A673 (cell line): ENCODE measurements around the gene PFN3. TPM values are rescaled to one million over a fixed set of nuclear protein-coding genes. Genes with fewer than 3 reads are reported as not detected.

Experiments used
- BruUV-seq: library from RNA; stranded (reverse); fragments of 400-500 nt; replicated peaks from 2 replicates; lab custom pipeline; 2021; lab: Mats Ljungman, UMichigan
- CTCF ChIA-PET: fragments of 300-600 bp; sonication (Branson Sonifier 250); formaldehyde crosslinking; loops from one replicate; lab custom pipeline; 2022; ENCODE audit warnings: antibody characterized with exemption; lab: Charles Lee
- POLR2A ChIA-PET: fragments of 300-600 bp; sonication (Branson Sonifier 250); formaldehyde crosslinking; loops from one replicate; lab custom pipeline; 2022; ENCODE audit warnings: antibody characterized with exemption; ENCODE audit not compliant: low non-redundant PET; lab: Charles Lee
- DNase-seq: peaks from one replicate; pipeline ENCODE4 v3.0.0-alpha.2; 2015; ENCODE audit warnings: low spot score
- H3K27ac ChIP-seq: fragments of 200-600 bp; sonication (generic); 2 replicates; pipeline ENCODE4 v1.5.1; 2016; ENCODE audit warnings: mixed run types, low read depth, mild to moderate bottlenecking, mixed read lengths, antibody characterized with exemption, low read length; ENCODE audit not compliant: poor library complexity, severe bottlenecking
- H3K27me3 ChIP-seq: fragments of 200-600 bp; sonication (generic); replicated peaks from 2 replicates; pipeline ENCODE4 v1.6.1; 2017; ENCODE audit warnings: mixed run types, low read depth, mild to moderate bottlenecking, mixed read lengths, antibody characterized with exemption, low read length; ENCODE audit not compliant: insufficient read depth, poor library complexity
- H3K36me3 ChIP-seq: fragments of 200-600 bp; sonication (generic); 2 replicates; pipeline ENCODE4 v1.6.1; 2016; ENCODE audit warnings: mixed run types, mild to moderate bottlenecking, mixed read lengths, antibody characterized with exemption, low read length; ENCODE audit not compliant: insufficient read depth, poor library complexity, severe bottlenecking
- H3K4me1 ChIP-seq: fragments of 200-600 bp; sonication (generic); 2 replicates; pipeline ENCODE4 v1.6.1; 2017; ENCODE audit warnings: mixed run types, mild to moderate bottlenecking, mixed read lengths, antibody characterized with exemption, low read length; ENCODE audit not compliant: insufficient read depth, poor library complexity, severe bottlenecking
- H3K4me3 ChIP-seq: fragments of 200-600 bp; sonication (generic); 2 replicates; pipeline ENCODE4 v1.5.1; 2016; ENCODE audit warnings: low read depth, mixed run types, mild to moderate bottlenecking, mixed read lengths, low read length; ENCODE audit not compliant: poor library complexity, severe bottlenecking
- H3K9me3 ChIP-seq: fragments of 200-600 bp; sonication (generic); 2 replicates; pipeline ENCODE4 v1.6.1; 2016; ENCODE audit warnings: mixed run types, low read depth, mild to moderate bottlenecking, mixed read lengths, antibody characterized with exemption, low read length; ENCODE audit not compliant: poor library complexity, severe bottlenecking
- EZH2 ChIP-seq: fragments of 200-600 bp; sonication (generic); IDR thresholded peaks from 2 replicates; pipeline ENCODE4 v1.6.1; 2017; ENCODE audit warnings: borderline replicate concordance, low read depth, mild to moderate bottlenecking, mixed read lengths, antibody characterized with exemption, low read length; ENCODE audit not compliant: poor library complexity, severe bottlenecking
- intact Hi-C: fragments of 100-400 bp; cut with micrococcal nuclease; formaldehyde crosslinking; loops from one replicate; pipeline ENCODE4 v1.10.0; 2022; ENCODE audit not compliant: unreplicated experiment
- total RNA-seq: library from RNA; stranded (reverse); gene quantifications from 2 replicates; pipeline ENCODE4 v1.2.3, GENCODE V29; 2021
- TF ChIP-seq, protein P1 (sequence below): fragments of 300-800, 200-600 bp; sonication (generic); conservative IDR thresholded peaks from 2 replicates; pipeline ENCODE4 v1.5.1; 2017; ENCODE audit warnings: low read depth, mild to moderate bottlenecking, antibody characterized with exemption, low read length, moderate library complexity, mixed read lengths

The PFN3 gene
- total RNA-seq, 1 experiment from 2014 or later, result not detected

GRCh38 chr5:177434437-177434836, 34.0 kb upstream of the PFN3 start:
- Histone ChIP-seq H3K27ac (no peak overlapping the region), H3K36me3 (peaks cover 26% of the 10 kb centered on the region), H3K4me1 (no peaks in the 10 kb centered on the region), H3K27me3 (no peaks in the 10 kb centered on the region), H3K4me3 (no peak overlapping the region), H3K9me3 (no peaks in the 10 kb centered on the region)
- TF ChIP-seq, protein P1, sequence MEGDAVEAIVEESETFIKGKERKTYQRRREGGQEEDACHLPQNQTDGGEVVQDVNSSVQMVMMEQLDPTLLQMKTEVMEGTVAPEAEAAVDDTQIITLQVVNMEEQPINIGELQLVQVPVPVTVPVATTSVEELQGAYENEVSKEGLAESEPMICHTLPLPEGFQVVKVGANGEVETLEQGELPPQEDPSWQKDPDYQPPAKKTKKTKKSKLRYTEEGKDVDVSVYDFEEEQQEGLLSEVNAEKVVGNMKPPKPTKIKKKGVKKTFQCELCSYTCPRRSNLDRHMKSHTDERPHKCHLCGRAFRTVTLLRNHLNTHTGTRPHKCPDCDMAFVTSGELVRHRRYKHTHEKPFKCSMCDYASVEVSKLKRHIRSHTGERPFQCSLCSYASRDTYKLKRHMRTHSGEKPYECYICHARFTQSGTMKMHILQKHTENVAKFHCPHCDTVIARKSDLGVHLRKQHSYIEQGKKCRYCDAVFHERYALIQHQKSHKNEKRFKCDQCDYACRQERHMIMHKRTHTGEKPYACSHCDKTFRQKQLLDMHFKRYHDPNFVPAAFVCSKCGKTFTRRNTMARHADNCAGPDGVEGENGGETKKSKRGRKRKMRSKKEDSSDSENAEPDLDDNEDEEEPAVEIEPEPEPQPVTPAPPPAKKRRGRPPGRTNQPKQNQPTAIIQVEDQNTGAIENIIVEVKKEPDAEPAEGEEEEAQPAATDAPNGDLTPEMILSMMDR, result no peak
- no peak for TF ChIP-seq EZH2
- POLR2A ChIA-PET, result no interaction called here
- BruUV-seq, result no TSS peak
- intact Hi-C loops, result no loop called here
- CTCF ChIA-PET, result no interaction called here
- DNase-seq, result no peak

DNA sequence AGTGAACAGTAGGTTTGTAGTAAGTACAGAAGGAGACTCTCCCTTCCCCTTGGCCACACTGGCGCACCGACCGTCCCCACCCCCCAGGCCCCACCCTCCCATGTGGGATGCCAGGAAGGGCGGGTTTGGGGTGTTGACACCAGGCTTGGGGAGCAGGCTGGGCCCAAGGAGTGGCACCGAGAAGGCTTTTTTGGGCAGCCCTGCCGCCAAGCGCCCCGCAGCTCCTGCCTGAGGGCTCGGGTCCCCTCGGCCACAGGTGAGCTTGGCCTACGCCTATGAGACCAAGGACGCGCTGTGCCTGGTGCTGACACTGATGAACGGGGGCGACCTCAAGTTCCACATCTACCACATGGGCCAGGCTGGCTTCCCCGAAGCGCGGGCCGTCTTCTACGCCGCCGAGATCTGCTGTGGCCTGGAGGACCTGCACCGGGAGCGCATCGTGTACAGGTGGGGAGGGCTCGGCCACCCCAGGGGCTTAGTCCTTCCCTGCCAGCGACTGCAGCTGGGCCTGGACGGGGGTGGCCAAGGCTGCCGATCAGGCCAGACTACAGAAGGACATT, 33.3 kb upstream of the PFN3 start:
- BruUV-seq, result no TSS peak
- Histone ChIP-seq H3K27ac (no peak overlapping the region), H3K9me3 (no peaks in the 10 kb centered on the region), H3K4me1 (no peaks in the 10 kb centered on the region), H3K27me3 (no peaks in the 10 kb centered on the region), H3K36me3 (peaks cover 26% of the 10 kb centered on the region), H3K4me3 (no peak overlapping the region)
- CTCF ChIA-PET, result no interaction called here
- TF ChIP-seq, protein P1, result no peak
- no peak for TF ChIP-seq EZH2
- intact Hi-C loops, result no loop called here
- POLR2A ChIA-PET, result no interaction called here
- DNase-seq, result no peak

GRCh38 chr5:177432839-177433657, 32.6 kb upstream of the PFN3 start:
- Histone ChIP-seq H3K27me3 (no peaks in the 10 kb centered on the region), H3K27ac (no peak overlapping the region), H3K4me3 (no peak overlapping the region), H3K36me3 (peaks cover 26% of the 10 kb centered on the region), H3K4me1 (peaks cover under 1% of the 10 kb centered on the region), H3K9me3 (no peaks in the 10 kb centered on the region)
- intact Hi-C loops, result no loop called here
- TF ChIP-seq, protein P1, result no peak
- TF ChIP-seq EZH2, result no peak
- BruUV-seq, result no TSS peak
- no peak for DNase-seq
- CTCF ChIA-PET, result no interaction called here
- POLR2A ChIA-PET, result no interaction called here
